Fibroblast of the aortic adventitia (primary cell): ENCODE results near the gene EML4. TPM values are rescaled to one million over a fixed set of nuclear protein-coding genes. Genes with fewer than 3 reads are reported as not detected.

Experiments used
- DNase-seq: peaks from one replicate; pipeline ENCODE4 v3.0.0-alpha.2; 2010; ENCODE audit warnings: low read depth
- H3K4me3 ChIP-seq: 2 replicates; pipeline ENCODE4 v1.5.1; 2011; ENCODE audit warnings: low read depth, mild to moderate bottlenecking, control low read depth, low read length, moderate library complexity
- total RNA-seq: library from RNA; depleted of rRNA; stranded (reverse); fragments of >200 nt; gene quantifications from 2 replicates; pipeline ENCODE4 v1.2.3, GENCODE V29; 2012; ENCODE audit warnings: low replicate concordance
- TF ChIP-seq, protein P1 (sequence below): IDR thresholded peaks from 2 replicates; pipeline ENCODE4 v1.5.1; 2011; ENCODE audit warnings: mild to moderate bottlenecking, low read length, control low read depth, inconsistent platforms; ENCODE audit not compliant: insufficient read depth

The EML4 gene
- total RNA-seq, 1 donor = 50.9 TPM

DNA sequence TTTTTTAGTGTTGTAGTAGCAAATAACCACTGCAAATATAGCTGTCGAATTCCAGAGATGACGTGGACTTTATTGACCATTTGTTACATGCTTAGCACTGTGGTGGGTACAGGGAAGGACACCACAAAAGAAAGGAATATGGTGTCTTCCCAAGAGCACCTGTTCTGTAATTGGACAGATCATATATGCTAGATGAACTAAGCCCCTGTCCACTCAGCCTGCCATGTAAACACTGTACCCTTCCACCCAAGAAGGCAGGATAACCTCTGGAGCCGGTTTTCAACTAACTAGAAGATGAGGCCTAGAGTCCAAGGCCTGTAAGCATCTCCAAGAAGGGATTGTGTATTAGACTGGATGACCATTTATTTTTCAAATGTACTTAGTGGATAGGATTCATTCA is 147.8 kb downstream of the EML4 start:
- no peak for DNase-seq
- no peak overlapping the region for H3K4me3 ChIP-seq
- TF ChIP-seq, protein P1, sequence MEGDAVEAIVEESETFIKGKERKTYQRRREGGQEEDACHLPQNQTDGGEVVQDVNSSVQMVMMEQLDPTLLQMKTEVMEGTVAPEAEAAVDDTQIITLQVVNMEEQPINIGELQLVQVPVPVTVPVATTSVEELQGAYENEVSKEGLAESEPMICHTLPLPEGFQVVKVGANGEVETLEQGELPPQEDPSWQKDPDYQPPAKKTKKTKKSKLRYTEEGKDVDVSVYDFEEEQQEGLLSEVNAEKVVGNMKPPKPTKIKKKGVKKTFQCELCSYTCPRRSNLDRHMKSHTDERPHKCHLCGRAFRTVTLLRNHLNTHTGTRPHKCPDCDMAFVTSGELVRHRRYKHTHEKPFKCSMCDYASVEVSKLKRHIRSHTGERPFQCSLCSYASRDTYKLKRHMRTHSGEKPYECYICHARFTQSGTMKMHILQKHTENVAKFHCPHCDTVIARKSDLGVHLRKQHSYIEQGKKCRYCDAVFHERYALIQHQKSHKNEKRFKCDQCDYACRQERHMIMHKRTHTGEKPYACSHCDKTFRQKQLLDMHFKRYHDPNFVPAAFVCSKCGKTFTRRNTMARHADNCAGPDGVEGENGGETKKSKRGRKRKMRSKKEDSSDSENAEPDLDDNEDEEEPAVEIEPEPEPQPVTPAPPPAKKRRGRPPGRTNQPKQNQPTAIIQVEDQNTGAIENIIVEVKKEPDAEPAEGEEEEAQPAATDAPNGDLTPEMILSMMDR = no peak

DNA sequence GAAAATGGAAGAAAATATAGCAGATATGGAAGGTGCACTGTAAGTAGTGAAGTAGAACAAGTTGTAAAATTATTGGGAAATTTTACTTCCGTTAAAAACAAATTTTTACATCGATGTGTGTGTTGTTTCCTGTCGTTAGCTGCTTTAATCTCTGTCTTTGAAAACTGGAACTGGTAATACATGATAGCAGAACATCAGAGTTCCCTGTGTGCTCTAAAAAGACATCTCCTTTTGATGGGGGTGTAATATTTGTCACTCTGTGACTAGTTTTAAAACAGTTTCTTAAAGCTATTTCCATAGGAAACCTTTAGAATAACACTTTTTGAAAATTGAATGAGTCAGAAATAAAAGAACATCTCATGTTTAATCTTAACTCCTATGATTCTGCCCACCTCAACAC is 148.3 kb downstream of the EML4 start:
- DNase-seq = no peak
- no peak overlapping the region for H3K4me3 ChIP-seq
- TF ChIP-seq, protein P1 = no peak

DNA sequence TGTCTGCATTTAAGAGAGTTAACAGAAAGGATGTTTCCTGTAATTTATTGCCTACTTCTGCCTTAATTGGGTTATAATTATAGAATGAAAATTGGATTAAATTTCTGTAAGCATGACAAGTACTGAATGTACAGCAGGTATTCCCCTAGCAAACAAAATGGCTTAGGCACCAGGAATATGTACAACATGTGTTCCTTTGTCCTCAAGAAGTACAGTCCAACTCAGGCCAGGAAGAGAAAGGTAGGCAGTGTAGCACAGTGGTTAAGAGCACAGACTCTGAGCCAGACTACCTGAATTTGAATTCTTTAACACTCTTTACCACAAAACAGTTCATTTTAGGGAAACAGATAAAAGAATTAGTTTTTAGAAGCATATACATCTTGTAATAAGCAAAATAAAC is 148.8 kb downstream of the EML4 start:
- no peak for DNase-seq
- TF ChIP-seq, protein P1 = no peak
- H3K4me3 ChIP-seq = no peak overlapping the region

DNA sequence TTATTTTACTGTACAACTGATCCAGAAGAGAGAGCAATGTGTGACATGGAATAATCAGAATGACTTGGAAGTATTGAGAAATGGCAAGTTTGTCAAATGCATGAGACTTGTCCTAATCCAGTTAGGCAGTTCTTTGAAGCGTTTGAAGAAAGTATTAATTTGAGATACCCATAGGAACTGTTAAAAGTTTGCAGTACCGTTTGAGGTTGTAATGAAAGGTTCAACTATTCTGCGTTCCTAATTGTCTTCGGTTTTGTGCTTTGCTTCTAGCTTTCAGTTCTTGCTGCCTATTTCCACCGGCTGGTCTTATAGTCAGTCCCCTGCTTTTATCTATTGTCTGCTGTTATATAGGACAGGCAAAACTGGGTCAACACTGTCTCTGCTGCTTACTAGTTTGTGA is 150.1 kb downstream of the EML4 start:
- H3K4me3 ChIP-seq = no peak overlapping the region
- TF ChIP-seq, protein P1 = no peak
- no peak for DNase-seq

DNA sequence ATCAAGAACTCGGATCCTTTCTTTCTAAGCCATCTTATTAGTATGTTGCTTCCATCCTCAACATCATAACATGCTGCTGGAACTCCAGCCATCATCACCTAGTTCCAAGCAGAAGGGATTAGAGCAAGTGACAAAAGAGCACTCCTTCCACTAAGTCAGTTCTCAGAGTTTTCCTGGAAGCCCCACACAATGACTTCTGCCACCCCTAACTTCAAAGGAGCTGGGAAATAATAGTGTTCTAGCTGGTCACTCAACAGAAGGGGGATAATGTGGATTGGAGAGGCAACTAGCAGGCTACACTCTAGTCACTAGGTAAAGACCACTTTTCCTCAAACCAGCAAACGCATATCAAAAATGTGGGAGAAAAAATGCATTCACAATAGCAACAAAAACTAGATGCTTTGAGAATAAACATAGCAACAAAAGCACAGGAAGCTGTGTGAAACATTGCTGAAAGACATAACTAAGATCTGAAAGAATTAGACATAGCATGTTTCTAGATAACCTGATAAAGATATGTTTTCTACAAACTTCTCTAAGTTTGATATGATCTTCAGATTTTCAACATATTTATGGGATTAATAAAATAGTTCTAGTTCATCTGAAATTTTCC is 152.4 kb downstream of the EML4 start:
- TF ChIP-seq, protein P1 = no peak

DNA sequence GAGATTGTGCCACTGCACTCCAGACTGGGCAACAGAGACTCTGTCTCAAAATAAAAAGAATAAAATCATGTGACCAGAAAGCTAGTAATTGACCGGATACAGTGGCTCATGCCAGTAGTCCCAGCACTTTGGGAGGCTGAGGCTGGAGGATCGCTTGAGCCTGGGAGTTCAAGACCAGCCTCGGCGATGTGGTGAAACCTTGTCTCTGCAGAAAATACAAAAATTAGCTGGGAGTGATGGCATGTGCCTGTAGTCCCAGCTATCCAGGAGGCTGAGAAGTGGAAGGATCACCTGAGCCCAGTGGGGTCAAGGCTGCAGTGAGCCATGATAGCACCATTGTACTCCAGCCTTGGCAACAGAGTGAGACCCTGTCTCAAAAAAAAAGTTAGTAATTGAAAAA is 155.1 kb downstream of the EML4 start:
- H3K4me3 ChIP-seq = no peak overlapping the region
- TF ChIP-seq, protein P1 = no peak

More for the DNA sequence above, 152.4 kb downstream of the EML4 start:
- H3K4me3 ChIP-seq = no peak overlapping the region
- DNase-seq = no peak

DNA sequence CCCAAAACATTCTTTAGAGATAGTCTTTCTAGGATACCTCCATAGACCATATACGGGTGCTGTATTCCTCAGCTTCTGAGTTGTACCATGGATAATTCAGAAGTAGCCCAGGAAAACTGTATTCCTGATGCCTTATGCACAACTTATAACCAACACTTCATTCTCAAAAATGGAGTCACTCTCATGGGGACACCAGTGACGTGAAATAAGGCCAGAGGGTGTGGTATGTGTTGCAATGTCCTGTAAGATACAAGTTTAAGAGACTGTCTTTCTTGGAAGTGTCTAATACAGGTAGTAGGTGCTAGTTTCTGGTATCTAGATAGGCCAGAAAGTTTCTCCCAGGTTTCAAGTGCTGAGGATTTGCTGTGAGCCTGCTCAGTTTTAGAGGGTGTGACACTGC is 155.8 kb downstream of the EML4 start:
- DNase-seq = no peak
- TF ChIP-seq, protein P1 = no peak
- H3K4me3 ChIP-seq = no peak overlapping the region

More for the DNA sequence above, 155.1 kb downstream of the EML4 start:
- no peak for DNase-seq
